Measurements from ENCODE around the gene YTHDC1. TPM values are rescaled to one million over a fixed set of nuclear protein-coding genes. Genes with fewer than 3 reads are reported as not detected.

The YTHDC1 gene
- total RNA-seq, 1 experiment from 2014 or later = 44.5 TPM

GRCh38 chr4:68319040-68319439 lies 30.9 kb downstream of the YTHDC1 start:
- H3K9me3 ChIP-seq (ENCODE audit: control insufficient read depth, insufficient read depth, low read depth, low read length) = no peaks in the 10 kb centered on the region
- POLR2A ChIA-PET = no interaction called here
- DNase-seq (ENCODE audit: low read depth, low spot score) (no peak), ATAC-seq (no peak)
- H3K27me3 ChIP-seq (ENCODE audit: control insufficient read depth, insufficient read depth, low read length) = no peaks in the 10 kb centered on the region
- no peak for TF ChIP-seq POLR2AphosphoS5 (IDR thresholded peaks at IDR 0.05; ENCODE audit: low read depth, low read length)
- TF ChIP-seq SIN3A (IDR thresholded peaks at IDR 0.05; ENCODE audit: borderline replicate concordance, insufficient read depth, low read depth, low read length) = no peak
- no peak for TF ChIP-seq CTCF (IDR thresholded peaks at IDR 0.05)
- TF ChIP-seq TCF7L2 (IDR thresholded peaks at IDR 0.05; ENCODE audit: low read depth, low read length) = no peak
- no peak for TF ChIP-seq REST (IDR thresholded peaks at IDR 0.05; ENCODE audit: insufficient read depth in 1 of 2, low read depth in 2 of 2, low read length in 1 of 2)
- no peak overlapping the region for H3K4me3 ChIP-seq (ENCODE audit: low read depth in 2 of 2, low read length in 2 of 2)
- no peak overlapping the region for H3K27ac ChIP-seq (ENCODE audit: low read length)
- CTCF ChIA-PET = no interaction called here
- H3K4me1 ChIP-seq (ENCODE audit: control insufficient read depth, insufficient read depth, low read length) = no peaks in the 10 kb centered on the region
- no TSS peak for BruUV-seq (replicated peaks)
- in situ Hi-C loops (cut with HindIII; ENCODE audit: low pct_unique_long_range_greater_than_20kb, low sequenced_read_pairs) = no loop called here
- intact Hi-C loops (cut with micrococcal nuclease; ENCODE audit: unreplicated experiment) = no loop called here
- H3K36me3 ChIP-seq (ENCODE audit: control insufficient read depth, insufficient read depth, low read length) = peaks cover 48% of the 10 kb centered on the region

- in situ Hi-C loops (cut with HindIII; ENCODE audit: low pct_unique_long_range_greater_than_20kb, low sequenced_read_pairs) (no loop called here), intact Hi-C loops (cut with micrococcal nuclease; ENCODE audit: unreplicated experiment) (no loop called here)
- BruUV-seq (replicated peaks) = no TSS peak
- CTCF ChIA-PET = no interaction called here
- H3K9me3 ChIP-seq (ENCODE audit: control insufficient read depth, insufficient read depth, low read depth, low read length) = no peaks in the 10 kb centered on the region
- H3K4me3 ChIP-seq (ENCODE audit: low read depth in 2 of 2, low read length in 2 of 2) = no peak overlapping the region
- no peaks in the 10 kb centered on the region for H3K27me3 ChIP-seq (ENCODE audit: control insufficient read depth, insufficient read depth, low read length)
- H3K4me1 ChIP-seq (ENCODE audit: control insufficient read depth, insufficient read depth, low read length) = no peaks in the 10 kb centered on the region
- H3K27ac ChIP-seq (ENCODE audit: low read length) = no peak overlapping the region
- no peak for ATAC-seq
- TF ChIP-seq SIN3A (IDR thresholded peaks at IDR 0.05; ENCODE audit: borderline replicate concordance, insufficient read depth, low read depth, low read length) (no peak), REST (IDR thresholded peaks at IDR 0.05; ENCODE audit: insufficient read depth in 1 of 2, low read depth in 2 of 2, low read length in 1 of 2) (no peak), TCF7L2 (IDR thresholded peaks at IDR 0.05; ENCODE audit: low read depth, low read length) (no peak), POLR2AphosphoS5 (IDR thresholded peaks at IDR 0.05; ENCODE audit: low read depth, low read length) (no peak), CTCF (IDR thresholded peaks at IDR 0.05) (no peak)
- H3K36me3 ChIP-seq (ENCODE audit: control insufficient read depth, insufficient read depth, low read length) = peaks cover 39% of the 10 kb centered on the region
- POLR2A ChIA-PET = no interaction called here
- DNase-seq (ENCODE audit: low read depth, low spot score) = no peak
Observed at GRCh38 chr4:68316193-68316969, 33.5 kb downstream of the YTHDC1 start.

Measured in Panc1 (cell line).